DMS153 treated with DMSO at 0.1 percent for 48 hours (cell line): ENCODE measurements around the gene RSPRY1.

Experiments used
- DNase-seq: peaks from one replicate; lab custom pipeline; 2025; ENCODE audit not compliant: unreplicated experiment; lab: John Stamatoyannopoulos, UW

The RSPRY1 gene

GRCh38 chr16:57185945-57186871 is at the start of gene RSPRY1, which contains the start of gene PSME3IP1:
TSS of gene RSPRY1 (plus strand) at chr16:57186329. CDS start at chr16:57204659, 18,330 bp downstream.
TSS of gene PSME3IP1 (minus strand) at chr16:57186039. CDS start at chr16:57173854, 12,185 bp downstream.
- DNase-seq = peak; percentile 98

GRCh38 chr16:57137043-57137442 is 49.1 kb upstream of the RSPRY1 start:
- no peak for DNase-seq

GRCh38 chr16:57137566-57138273 is 48.4 kb upstream of the RSPRY1 start:
- DNase-seq = no peak

- DNase-seq = no peak
Measured at GRCh38 chr16:57138281-57138935, 47.7 kb upstream of the RSPRY1 start.

- no peak for DNase-seq
Measured at GRCh38 chr16:57140931-57141668, 45.0 kb upstream of the RSPRY1 start.

- no peak for DNase-seq
Measured at GRCh38 chr16:57141822-57142631, 44.1 kb upstream of the RSPRY1 start.

GRCh38 chr16:57143149-57143921 is 42.8 kb upstream of the RSPRY1 start:
- DNase-seq = no peak

GRCh38 chr16:57144027-57144426 is 42.1 kb upstream of the RSPRY1 start:
- no peak for DNase-seq

- no peak for DNase-seq
Measured at GRCh38 chr16:57145046-57146021, 40.8 kb upstream of the RSPRY1 start.

- no peak for DNase-seq
Measured at GRCh38 chr16:57146040-57146647, 40.0 kb upstream of the RSPRY1 start.

- no peak for DNase-seq
Measured at GRCh38 chr16:57146735-57147134, 39.4 kb upstream of the RSPRY1 start.

- DNase-seq = no peak
Measured at GRCh38 chr16:57147381-57148221, 38.5 kb upstream of the RSPRY1 start.

- DNase-seq = no peak
Measured at GRCh38 chr16:57148481-57148880, 37.6 kb upstream of the RSPRY1 start.

GRCh38 chr16:57149391-57149790 is 36.7 kb upstream of the RSPRY1 start:
- DNase-seq = no peak

GRCh38 chr16:57150682-57151330 is 35.3 kb upstream of the RSPRY1 start:
- DNase-seq = no peak

- no peak for DNase-seq
Measured at GRCh38 chr16:57151369-57151768, 34.8 kb upstream of the RSPRY1 start.
